H1 (cell line): ENCODE measurements around the gene ZNF177. TPM values are rescaled to one million over a fixed set of nuclear protein-coding genes. Genes with fewer than 3 reads are reported as not detected.

Experiments
- CTCF ChIA-PET: fragments of 300-600 bp; sonication (Branson Sonifier 250); formaldehyde crosslinking; loops from one replicate; lab custom pipeline; 2021; ENCODE audit not compliant: partially characterized antibody; lab: Charles Lee
- POLR2A ChIA-PET: fragments of 300-600 bp; sonication (Branson Sonifier 250); formaldehyde crosslinking; loops from one replicate; lab custom pipeline; 2021; ENCODE audit warnings: inconsistent platforms; ENCODE audit not compliant: partially characterized antibody; lab: Charles Lee
- DNase-seq, 2 experiments: peaks; one replicate each; pipeline versions ENCODE4 v3.0.0 to v3.0.0-alpha.2; 2010 to 2022; ENCODE audit warnings: low spot score in 2 of 2, low read depth in 1 of 2, mixed read lengths in 1 of 2
- FAIRE-seq: peaks from 2 replicates; lab custom pipeline; 2011; peaks lifted over from hg19 to GRCh38; lab: Jason Lieb, UNC
- H2AFZ ChIP-seq: 2 replicates; pipeline ENCODE4 v1.8.1; 2012; ENCODE audit warnings: low read length, inconsistent platforms
- H2AK5ac ChIP-seq: 2 replicates; pipeline ENCODE4 v1.6.1; 2013; ENCODE audit warnings: low read depth, low read length
- H2BK120ac ChIP-seq: replicated peaks from 2 replicates; pipeline ENCODE3; 2013; ENCODE audit warnings: low read depth, low read length, inconsistent platforms
- H2BK12ac ChIP-seq: 2 replicates; pipeline ENCODE4 v1.6.1; 2013; ENCODE audit warnings: low read depth, low read length
- H2BK15ac ChIP-seq: 2 replicates; pipeline ENCODE4 v1.6.1; 2013; ENCODE audit warnings: low read length
- H2BK20ac ChIP-seq: 2 replicates; pipeline ENCODE4 v1.6.1; 2013; ENCODE audit warnings: low read length
- H2BK5ac ChIP-seq: 2 replicates; pipeline ENCODE4 v1.6.1; 2013; ENCODE audit warnings: low read depth, low read length
- H3K14ac ChIP-seq: 2 replicates; pipeline ENCODE4 v1.6.1; 2013; ENCODE audit warnings: inconsistent platforms; ENCODE audit not compliant: insufficient read length
- H3K18ac ChIP-seq: 2 replicates; pipeline ENCODE4 v1.6.1; 2013; ENCODE audit warnings: low read length; ENCODE audit errors: extremely low read depth
- H3K23ac ChIP-seq: 2 replicates; pipeline ENCODE4 v1.6.1; 2013; ENCODE audit warnings: inconsistent platforms; ENCODE audit not compliant: insufficient read length
- H3K23me2 ChIP-seq: 2 replicates; pipeline ENCODE4 v1.6.1; 2013; ENCODE audit warnings: low read depth, low read length
- H3K27ac ChIP-seq: 2 replicates; pipeline ENCODE4 v1.6.1; 2011; ENCODE audit warnings: low read depth, low read length, inconsistent platforms
- H3K27me3 ChIP-seq, 4 experiments: replicated peaks in 1 of 4; 1 replicate in 1 of 4; 2 replicates in 3 of 4; pipeline versions ENCODE4 v1.6.1 to v1.8.1; 2011 to 2013; ENCODE audit warnings: low read length in 3 of 4, mild to moderate bottlenecking in 3 of 4, inconsistent platforms in 2 of 4, mixed read lengths in 2 of 4, moderate library complexity in 1 of 4; ENCODE audit not compliant: control insufficient read depth in 3 of 4, insufficient read depth in 3 of 4; ENCODE audit errors: extremely low read depth in 1 of 4
- H3K36me3 ChIP-seq, 4 experiments: 2 replicates each; pipeline versions ENCODE4 v1.6.1 to v1.8.1; 2011 to 2013; ENCODE audit warnings: mild to moderate bottlenecking in 4 of 4, low read length in 3 of 4, moderate library complexity in 2 of 4, control low read depth in 1 of 4, inconsistent platforms in 1 of 4; ENCODE audit not compliant: insufficient read depth in 4 of 4, control insufficient read depth in 2 of 4
- H3K4ac ChIP-seq: replicated peaks from 2 replicates; pipeline ENCODE3; 2013; ENCODE audit warnings: low read length, low read depth, mixed read lengths, inconsistent platforms; ENCODE audit not compliant: insufficient read length
- H3K4me1 ChIP-seq, 4 experiments: replicated peaks in 1 of 4; 1 replicate in 1 of 4; 2 replicates in 3 of 4; pipeline versions ENCODE4 v1.6.1 to v1.8.1; 2011 to 2013; ENCODE audit warnings: low read length in 3 of 4, inconsistent platforms in 2 of 4, mixed read lengths in 1 of 4; ENCODE audit not compliant: insufficient read depth in 4 of 4, control insufficient read depth in 3 of 4
- H3K4me2 ChIP-seq, 2 experiments: 2 replicates each; pipeline versions ENCODE4 v1.6.1 to v1.8.1; 2011 to 2013; ENCODE audit warnings: low read depth in 2 of 2, low read length in 2 of 2, control low read depth in 1 of 2, inconsistent platforms in 1 of 2, mild to moderate bottlenecking in 1 of 2; ENCODE audit not compliant: insufficient read depth in 1 of 2
- H3K4me3 ChIP-seq, 4 experiments: fragments of 200-600, 300-600 bp in 1 of 4; sonication (generic), shearing (Covaris generic), sonication (Bioruptor Twin) in 1 of 4; 2 replicates each; pipeline versions ENCODE4 v1.5.1 to v1.8.1; 2011 to 2016; ENCODE audit warnings: low read length in 4 of 4, low read depth in 3 of 4, control low read depth in 2 of 4, inconsistent platforms in 2 of 4, mild to moderate bottlenecking in 2 of 4, mixed read lengths in 1 of 4, moderate library complexity in 1 of 4; ENCODE audit not compliant: insufficient read depth in 2 of 4; ENCODE audit errors: extremely low read depth in 1 of 4
- H3K56ac ChIP-seq: replicated peaks from 2 replicates; pipeline ENCODE3; 2013; ENCODE audit warnings: low read depth, mild to moderate bottlenecking, mixed read lengths, low read length, inconsistent platforms; ENCODE audit not compliant: insufficient read length
- H3K79me1 ChIP-seq: 2 replicates; pipeline ENCODE4 v1.6.1; 2013; ENCODE audit warnings: low read depth, low read length, control low read depth
- H3K79me2 ChIP-seq, 2 experiments: 2 replicates each; pipeline versions ENCODE4 v1.6.1 to v1.8.1; 2012 to 2013; ENCODE audit warnings: low read length in 2 of 2, mild to moderate bottlenecking in 2 of 2, inconsistent platforms in 1 of 2; ENCODE audit not compliant: insufficient read depth in 2 of 2, control insufficient read depth in 1 of 2
- H3K9ac ChIP-seq, 4 experiments: replicated peaks in 1 of 4; 1 replicate in 1 of 4; 2 replicates in 3 of 4; pipeline versions ENCODE4 v1.6.1 to v1.8.1; 2011 to 2013; ENCODE audit warnings: low read depth in 3 of 4, low read length in 3 of 4, control low read depth in 2 of 4, mild to moderate bottlenecking in 2 of 4, moderate library complexity in 2 of 4, inconsistent platforms in 1 of 4; ENCODE audit errors: extremely low read depth in 1 of 4
- H3K9me3 ChIP-seq, 2 experiments: 2 replicates each; pipeline versions ENCODE4 v1.6.1 to v1.8.1; 2012 to 2013; ENCODE audit warnings: mild to moderate bottlenecking in 2 of 2, moderate library complexity in 2 of 2, control low read depth in 1 of 2, inconsistent platforms in 1 of 2, low read depth in 1 of 2, low read length in 1 of 2, mixed read lengths in 1 of 2; ENCODE audit not compliant: insufficient read depth in 2 of 2
- H4K20me1 ChIP-seq, 2 experiments: replicated peaks in 1 of 2; 2 replicates each; pipeline versions ENCODE3 to v1.8.1; 2011 to 2013; ENCODE audit warnings: inconsistent platforms in 2 of 2, low read length in 2 of 2, mild to moderate bottlenecking in 1 of 2; ENCODE audit not compliant: insufficient read depth in 2 of 2, control insufficient read depth in 1 of 2
- H4K5ac ChIP-seq: 2 replicates; pipeline ENCODE4 v1.6.1; 2013; ENCODE audit warnings: low read length, low read depth, mixed read lengths, inconsistent platforms; ENCODE audit not compliant: insufficient read length
- H4K8ac ChIP-seq: 2 replicates; pipeline ENCODE4 v1.8.0; 2013; ENCODE audit warnings: mild to moderate bottlenecking, moderate library complexity, low read length, inconsistent platforms; ENCODE audit not compliant: insufficient read depth; ENCODE audit errors: extremely low read depth
- H4K91ac ChIP-seq: replicated peaks from 2 replicates; pipeline ENCODE3; 2013; ENCODE audit warnings: low read length, mixed read lengths, inconsistent platforms; ENCODE audit not compliant: insufficient read length
- WGBS, 2 experiments: shearing (Covaris generic) in 1 of 2; methylation state at CpG; one replicate each; pipeline versions ENCODE4 v1.1.6 to v1.1.7; 2013 to 2015; ENCODE audit warnings: low lambda C conversion rate in 2 of 2, mixed read lengths in 2 of 2, inconsistent platforms in 1 of 2, low coverage in 1 of 2, missing lambda C conversion rate in 1 of 2; ENCODE audit not compliant: insufficient replicate concordance in 2 of 2, insufficient coverage in 1 of 2, insufficient read length in 1 of 2; ENCODE audit errors: extremely low coverage in 1 of 2, missing lambda C conversion rate in 1 of 2; 5-methylcytosine and 5-hydroxymethylcytosine counted together
- polyA plus RNA-seq, 7 experiments: library from polyadenylated mRNA; depleted of rRNA in 3 of 7; stranded (reverse) in 5 of 7; unstranded in 2 of 7; fragments of >200 nt in 5 of 7; fragments of 200-250 nt in 2 of 7; gene quantifications; 1 replicate in 5 of 7; 2 replicates in 1 of 7; 4 replicates in 1 of 7; pipeline versions ENCODE4 v1.2.1 to v1.2.3, GENCODE V29; 2011 to 2013; ENCODE audit warnings: missing spikeins in 2 of 7, mixed read lengths in 2 of 7
- total RNA-seq: library from RNA; stranded (reverse); fragmentation: NEBNext Ultra II Directional; extraction: Animal tissue kit (Norgen Biotek cat#: 25700); gene quantifications from 2 replicates; pipeline ENCODE4 v1.2.1, GENCODE V29; 2021

Gene ZNF177
- total and polyA plus RNA-seq, 2 of the 8 experiments (the other 6 are each of a cell fraction or from before 2014, with no cell fraction given): 3.1 to 5.9 TPM

DNA sequence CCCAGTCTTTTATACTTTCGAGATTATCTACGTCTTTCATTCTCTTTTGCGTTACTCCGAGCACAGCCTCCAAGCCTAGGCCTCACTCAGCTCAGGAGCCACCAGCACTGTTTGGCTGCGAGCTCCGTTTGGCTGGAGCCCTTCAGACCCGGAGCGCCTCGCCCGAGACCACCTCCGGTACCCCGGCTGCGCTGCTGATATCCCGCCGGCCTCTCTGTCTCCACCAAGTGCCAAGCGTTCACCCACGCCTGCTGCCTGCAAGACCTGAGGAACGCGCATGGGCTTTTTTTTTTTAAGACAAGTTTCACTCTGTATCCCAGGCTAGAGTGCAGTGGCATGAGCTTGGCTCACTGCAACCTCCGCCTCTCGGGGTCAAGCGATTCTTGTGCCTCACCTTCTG lies 14.1 kb upstream of the ZNF177 start:
- DNase-seq: no peak
- H3K27me3 ChIP-seq: no peaks in the 10 kb centered on the region
- no peak overlapping the region for H3K4ac ChIP-seq
- peaks cover 54 to 58% of the 10 kb centered on the region in 2 experiments for H3K9me3 ChIP-seq
- H4K8ac ChIP-seq: no peak overlapping the region
- no peak for FAIRE-seq
- H4K91ac ChIP-seq: no peak overlapping the region
- no peak overlapping the region for H2BK5ac ChIP-seq
- H4K20me1 ChIP-seq: no peaks in the 10 kb centered on the region
- 94% methylated on average over 22 of the region's 22 CpGs; no CpG with 5 or more reads in 1 of the 2 experiments for WGBS, 2 experiments
- H3K4me2 ChIP-seq: no peak overlapping the region
- no peak overlapping the region for H3K4me3 ChIP-seq
- H2BK120ac ChIP-seq: no peak overlapping the region
- no peak overlapping the region for H2BK20ac ChIP-seq
- H4K5ac ChIP-seq: no peak overlapping the region
- H2AFZ ChIP-seq: no peak overlapping the region
- no peak overlapping the region for H2AK5ac ChIP-seq
- H2BK12ac ChIP-seq: no peak overlapping the region
- peaks cover 0 to 38% (median 5%) of the 10 kb centered on the region in 4 experiments; a peak in 5 of 8 replicates for H3K36me3 ChIP-seq
- no peak overlapping the region for H3K27ac ChIP-seq
- no peak overlapping the region for H3K23ac ChIP-seq
- no peak overlapping the region for H3K56ac ChIP-seq
- ChIA-PET CTCF (no interaction called here), POLR2A (interaction anchor here (0.5 to 0.6 kb wide), 2 partner anchors 13 to 174 kb away, joined by 3 read pairs; no protein-coding TSS in a partner anchor)
- H3K9ac ChIP-seq: no peak overlapping the region
- H3K18ac ChIP-seq: no peak overlapping the region
- no peak overlapping the region for H2BK15ac ChIP-seq
- H3K4me1 ChIP-seq: no peaks in the 10 kb centered on the region
- H3K79me2 ChIP-seq: no peaks in the 10 kb centered on the region
- H3K23me2 ChIP-seq: no peaks in the 10 kb centered on the region
- H3K79me1 ChIP-seq: no peaks in the 10 kb centered on the region
- no peak overlapping the region for H3K14ac ChIP-seq
